Panc1 (cell line): Measurements from ENCODE around the gene TBC1D3G. TPM values are rescaled to one million over a fixed set of nuclear protein-coding genes. Genes with fewer than 3 reads are reported as not detected.
"Not testable (repeated sequence)": the region's sequence is repeated elsewhere in the genome, so short reads cannot be mapped to it uniquely, and the experiment has no call there.

Experiments used
- ATAC-seq: fragments of 200-7000 bp; cut with Tn5 transposase; 2 replicates; pipeline ENCODE4 v1.9.1; 2020; ENCODE audit warnings: mild to moderate bottlenecking, moderate library complexity
- Bru-seq: library from RNA; stranded (reverse); fragments of 400-500 nt; gene quantifications from one replicate; lab custom pipeline; 2021; lab: Mats Ljungman, UMichigan
- BruChase-seq, 2 experiments: library from RNA; stranded (reverse); fragments of 400-500 nt; gene quantifications; one replicate each; lab custom pipeline; 2021; lab: Mats Ljungman, UMichigan
- BruUV-seq: library from RNA; stranded (reverse); fragments of 400-500 nt; replicated peaks from 2 replicates; lab custom pipeline; 2021; lab: Mats Ljungman, UMichigan
- CTCF ChIA-PET: fragments of 300-600 bp; sonication (Branson Sonifier 250); formaldehyde crosslinking; loops from one replicate; lab custom pipeline; 2022; ENCODE audit warnings: antibody characterized with exemption; lab: Charles Lee
- POLR2A ChIA-PET: fragments of 300-600 bp; sonication (Branson Sonifier 250); formaldehyde crosslinking; loops from one replicate; lab custom pipeline; 2022; ENCODE audit warnings: antibody characterized with exemption; lab: Charles Lee
- DNase-seq: peaks from one replicate; pipeline ENCODE4 v3.0.0-alpha.2; 2010; ENCODE audit warnings: low read depth, low spot score
- H3K27ac ChIP-seq: 2 replicates; pipeline ENCODE4 v1.5.1; 2011; ENCODE audit warnings: mild to moderate bottlenecking, low read length, inconsistent platforms
- H3K27me3 ChIP-seq: fragments of 200-500 bp; sonication (Bioruptor generic); 2 replicates; pipeline ENCODE4 v1.6.0; 2014; ENCODE audit warnings: low read length, inconsistent platforms; ENCODE audit not compliant: control insufficient read depth, insufficient read depth
- H3K36me3 ChIP-seq: fragments of 200-500 bp; sonication (Bioruptor generic); 2 replicates; pipeline ENCODE4 v1.5.1; 2014; ENCODE audit warnings: inconsistent platforms, mild to moderate bottlenecking, low read length, moderate library complexity; ENCODE audit not compliant: control insufficient read depth, insufficient read depth
- H3K4me1 ChIP-seq: 2 replicates; pipeline ENCODE4 v1.5.1; 2011; ENCODE audit warnings: inconsistent platforms, mild to moderate bottlenecking, low read length, moderate library complexity; ENCODE audit not compliant: control insufficient read depth, insufficient read depth
- H3K4me3 ChIP-seq, 2 experiments: 2 replicates each; pipeline ENCODE4 v1.5.1; 2011 to 2012; ENCODE audit warnings: low read depth in 2 of 2, low read length in 2 of 2, mild to moderate bottlenecking in 2 of 2, inconsistent platforms in 1 of 2, moderate library complexity in 1 of 2
- H3K9me3 ChIP-seq: fragments of 200-500 bp; sonication (Bioruptor generic); 2 replicates; pipeline ENCODE4 v1.5.1; 2014; ENCODE audit warnings: low read depth, mild to moderate bottlenecking, inconsistent platforms, low read length, moderate library complexity; ENCODE audit not compliant: control insufficient read depth, insufficient read depth
- in situ Hi-C: cut with HindIII; loops from 2 replicates; pipeline ENCODE4 v1.10.0; 2016; ENCODE audit warnings: low sequenced_read_pairs, low pct_unique_long_range_greater_than_20kb
- intact Hi-C: fragments of 100-400 bp; cut with micrococcal nuclease; formaldehyde crosslinking; loops from one replicate; pipeline ENCODE4 v1.10.0; 2022; ENCODE audit not compliant: unreplicated experiment
- long read RNA-seq: library from polyadenylated mRNA; unstranded; transcript quantifications from one replicate; pipeline ENCODE4 v2.0.0, GENCODE V29; 2021; ENCODE audit not compliant: unreplicated experiment
- polyA plus RNA-seq: library from polyadenylated mRNA; unstranded; fragments of >200 nt; gene quantifications from one replicate; pipeline ENCODE4 v1.2.1, GENCODE V29; 2012; ENCODE audit warnings: missing spikeins; ENCODE audit not compliant: insufficient read length
- total RNA-seq: library from RNA; stranded (reverse); gene quantifications from one replicate; pipeline ENCODE4 v1.2.1, GENCODE V29; 2021; ENCODE audit not compliant: unreplicated experiment

TBC1D3G gene
- total RNA-seq: 0.15 TPM
- polyA plus RNA-seq: not detected
- percentile 5 among the genes with signal in this experiment for Bru-seq, nascent RNA
- BruChase-seq, experiment 1, labeled RNA remaining after a 2-hour chase: percentile 7 among the genes with signal in this experiment
- percentile 6 among the genes with signal in this experiment for BruChase-seq, experiment 2, labeled RNA remaining after a 6-hour chase
- long read RNA-seq, partial matches to known transcripts: 0 of 1 reads
- long read RNA-seq, other reads (novel, unspliced or antisense): 1 of 1 reads

- BruUV-seq, POLR2A ChIA-PET: not testable (repeated sequence)
These were observed at the start of gene TBC1D3G for GRCh38 chr17:36323584-36323983. TSS of gene TBC1D3G (plus strand) at chr17:36323884. CDS start at chr17:36325412, 1,528 bp downstream.

DNA sequence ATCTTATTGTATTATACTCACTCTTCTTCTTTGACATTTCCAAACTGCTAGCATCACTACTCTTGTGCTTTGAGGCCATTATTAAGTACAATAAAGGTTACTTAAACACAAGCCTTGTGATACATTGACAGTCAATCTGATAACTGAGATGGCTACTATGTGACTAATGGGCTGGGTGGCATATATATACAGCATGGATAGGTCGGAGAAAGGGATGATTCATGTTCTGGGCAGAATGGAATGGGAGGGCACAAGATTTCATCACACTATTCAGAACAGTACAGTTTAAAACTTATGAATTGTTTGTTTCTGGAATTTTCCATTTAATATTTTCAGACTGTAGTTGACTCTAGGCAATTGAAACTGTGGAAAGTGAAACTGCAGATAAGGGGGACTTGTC, 40.4 kb upstream of the TBC1D3G start:
- H3K27ac ChIP-seq, H3K9me3 ChIP-seq, CTCF ChIA-PET, H3K4me3 ChIP-seq, POLR2A ChIA-PET, BruUV-seq, H3K27me3 ChIP-seq, in situ Hi-C loops, H3K36me3 ChIP-seq, intact Hi-C loops, H3K4me1 ChIP-seq, DNase-seq: not testable (repeated sequence)
- ATAC-seq: peak; percentile 83

More at GRCh38 chr17:36323584-36323983, at the start of gene TBC1D3G:
- H3K36me3 ChIP-seq, CTCF ChIA-PET, DNase-seq, intact Hi-C loops, H3K4me1 ChIP-seq, H3K9me3 ChIP-seq, H3K4me3 ChIP-seq, H3K27me3 ChIP-seq, ATAC-seq, H3K27ac ChIP-seq, in situ Hi-C loops: not testable (repeated sequence)

DNA sequence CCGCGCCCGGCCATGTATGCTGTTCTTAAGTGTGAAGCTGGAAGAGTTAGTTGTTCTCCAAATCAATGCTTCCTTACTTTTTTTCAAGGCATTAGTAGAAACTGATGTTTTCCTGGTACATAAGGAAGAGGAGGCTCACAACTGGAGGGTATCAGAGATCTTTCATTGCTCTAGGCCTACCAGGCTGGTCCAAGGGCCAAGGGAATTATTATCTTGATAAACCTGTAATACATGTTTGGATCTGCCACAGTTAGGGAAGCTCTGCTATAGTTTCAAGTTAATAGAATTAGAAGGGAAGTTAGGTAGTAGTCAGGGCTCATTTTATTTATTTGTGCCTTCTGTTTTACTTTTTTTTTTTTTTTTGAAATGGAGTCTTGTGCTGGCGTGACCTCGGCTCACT, 39.5 kb upstream of the TBC1D3G start:
- POLR2A ChIA-PET, ATAC-seq, CTCF ChIA-PET: not testable (repeated sequence)

GRCh38 chr17:36289965-36290612, 33.6 kb upstream of the TBC1D3G start:
- CTCF ChIA-PET, intact Hi-C loops, BruUV-seq, H3K27me3 ChIP-seq, DNase-seq, in situ Hi-C loops, ATAC-seq, H3K27ac ChIP-seq, POLR2A ChIA-PET, H3K4me1 ChIP-seq, H3K4me3 ChIP-seq, H3K36me3 ChIP-seq, H3K9me3 ChIP-seq: not testable (repeated sequence)

More for the DNA sequence above, 39.5 kb upstream of the TBC1D3G start:
- H3K4me1 ChIP-seq, H3K36me3 ChIP-seq, H3K9me3 ChIP-seq, H3K27ac ChIP-seq, BruUV-seq, in situ Hi-C loops, H3K27me3 ChIP-seq, H3K4me3 ChIP-seq, DNase-seq, intact Hi-C loops: not testable (repeated sequence)

- intact Hi-C loops, DNase-seq, H3K27me3 ChIP-seq, H3K36me3 ChIP-seq, POLR2A ChIA-PET, H3K4me3 ChIP-seq, H3K27ac ChIP-seq, ATAC-seq, H3K4me1 ChIP-seq, BruUV-seq, in situ Hi-C loops, CTCF ChIA-PET, H3K9me3 ChIP-seq: not testable (repeated sequence)
These were observed 28.5 kb upstream of the TBC1D3G start for GRCh38 chr17:36295161-36295560.

DNA sequence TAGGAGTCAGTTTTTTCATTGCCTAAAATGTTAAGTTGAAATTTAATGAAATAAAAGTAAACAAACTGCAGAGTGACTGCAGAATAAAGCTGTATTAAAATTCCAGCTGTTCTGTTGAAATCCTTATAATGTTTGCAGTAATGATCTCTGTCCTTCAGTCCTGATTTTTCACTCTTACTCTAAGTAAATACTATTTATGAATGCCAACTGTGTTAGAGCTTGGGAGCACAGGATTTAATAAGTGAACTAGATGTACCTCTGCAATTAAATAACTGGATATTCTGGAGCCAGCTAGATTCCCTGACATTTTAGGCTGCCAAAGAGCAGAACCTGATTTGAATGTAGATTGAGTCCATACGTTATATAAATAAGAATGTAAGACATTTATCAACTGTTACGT, 7.9 kb upstream of the TBC1D3G start:
- POLR2A ChIA-PET, H3K4me3 ChIP-seq, ATAC-seq, H3K9me3 ChIP-seq, H3K27me3 ChIP-seq, H3K27ac ChIP-seq, H3K4me1 ChIP-seq, DNase-seq, CTCF ChIA-PET, intact Hi-C loops, H3K36me3 ChIP-seq, in situ Hi-C loops: not testable (repeated sequence)
- TSS peak; percentile 93 for BruUV-seq

DNA sequence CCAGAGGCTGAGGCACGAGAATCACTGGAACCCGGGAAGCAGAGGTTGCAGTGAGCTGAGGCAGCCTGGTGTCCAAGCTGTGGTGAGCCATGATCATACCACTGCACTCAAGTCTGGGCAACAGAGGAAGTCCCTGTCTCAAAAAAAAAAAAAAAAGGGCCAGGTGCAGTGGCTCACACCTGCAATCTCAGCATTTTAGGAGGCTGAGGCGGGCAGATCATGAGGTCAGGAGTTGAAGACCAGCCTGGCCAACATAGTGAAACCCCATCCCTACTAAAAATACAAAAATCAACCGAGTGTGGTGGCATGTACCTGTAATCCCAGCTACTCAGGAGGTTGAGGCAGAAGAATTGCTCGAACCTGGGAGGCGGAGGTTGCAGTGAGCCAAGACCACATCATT, 38.8 kb downstream of the TBC1D3G start:
- DNase-seq, H3K9me3 ChIP-seq, CTCF ChIA-PET, H3K4me3 ChIP-seq, in situ Hi-C loops, ATAC-seq, H3K36me3 ChIP-seq, intact Hi-C loops, BruUV-seq, H3K27ac ChIP-seq, H3K4me1 ChIP-seq, H3K27me3 ChIP-seq, POLR2A ChIA-PET: not testable (repeated sequence)
